Stimulated activated CD4-positive, alpha-beta T cell treated with anti-CD3 and anti-CD28 coated beads, Interleukin-12 subunit alpha, Interleukin-12 subunit beta, amount 100 ng/mL, for 24 hours (primary cell): ENCODE data around the gene GNRHR.

Experiments used
- DNase-seq, 2 experiments: peaks; one replicate each; pipeline ENCODE4 v3.0.0-alpha.2; 2020; ENCODE audit warnings: low read depth in 2 of 2

Gene GNRHR

DNA sequence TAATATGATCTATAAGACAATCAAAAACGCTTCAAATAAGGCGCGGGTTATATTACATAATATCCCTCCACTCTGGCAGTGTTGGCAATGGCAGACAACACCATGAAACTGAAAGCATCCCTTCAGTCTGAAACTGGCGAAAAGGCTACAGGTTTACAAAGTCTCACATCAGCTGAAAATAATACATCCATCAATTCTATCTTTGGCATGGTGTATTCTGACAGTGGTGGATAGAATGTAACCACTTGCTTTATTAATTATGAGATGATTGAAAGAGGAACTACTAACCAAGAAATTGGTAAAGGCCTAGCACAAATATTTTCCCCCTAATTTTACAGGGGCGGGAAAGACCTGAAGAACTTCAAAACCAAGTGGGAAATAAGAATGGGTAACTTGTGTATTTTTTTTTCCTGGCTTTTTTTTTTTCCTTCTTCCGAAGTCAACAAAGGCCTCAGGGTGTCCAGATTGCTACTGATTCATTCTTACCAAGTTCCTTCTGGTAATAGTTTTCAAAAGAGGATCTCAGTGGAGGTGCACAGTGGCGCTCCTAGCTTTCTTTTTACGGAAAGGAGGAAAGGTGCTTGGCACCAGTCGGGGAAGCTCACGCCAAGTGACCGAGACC is 54.0 kb downstream of the GNRHR start:
- no peak for DNase-seq

DNA sequence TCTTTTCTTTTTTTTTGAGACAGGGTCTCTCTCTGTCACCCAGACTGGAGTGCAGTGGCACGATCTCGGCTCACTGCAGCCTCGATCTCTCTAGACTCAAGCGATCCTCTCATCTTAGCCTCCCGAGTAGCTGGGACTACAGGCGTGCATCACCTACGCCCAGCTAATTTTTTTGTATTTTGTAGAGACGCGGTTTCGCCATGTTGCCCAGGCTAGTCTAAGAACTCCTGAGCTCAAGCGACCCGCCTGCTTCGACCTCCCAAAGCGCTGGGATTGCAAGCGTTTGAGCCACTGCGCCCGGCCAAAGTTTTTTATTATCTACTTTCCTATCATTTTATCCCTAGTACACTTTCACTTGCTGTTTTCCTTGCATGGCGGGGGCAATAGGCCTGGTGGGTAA is 54.6 kb downstream of the GNRHR start:
- no peak for DNase-seq

DNA sequence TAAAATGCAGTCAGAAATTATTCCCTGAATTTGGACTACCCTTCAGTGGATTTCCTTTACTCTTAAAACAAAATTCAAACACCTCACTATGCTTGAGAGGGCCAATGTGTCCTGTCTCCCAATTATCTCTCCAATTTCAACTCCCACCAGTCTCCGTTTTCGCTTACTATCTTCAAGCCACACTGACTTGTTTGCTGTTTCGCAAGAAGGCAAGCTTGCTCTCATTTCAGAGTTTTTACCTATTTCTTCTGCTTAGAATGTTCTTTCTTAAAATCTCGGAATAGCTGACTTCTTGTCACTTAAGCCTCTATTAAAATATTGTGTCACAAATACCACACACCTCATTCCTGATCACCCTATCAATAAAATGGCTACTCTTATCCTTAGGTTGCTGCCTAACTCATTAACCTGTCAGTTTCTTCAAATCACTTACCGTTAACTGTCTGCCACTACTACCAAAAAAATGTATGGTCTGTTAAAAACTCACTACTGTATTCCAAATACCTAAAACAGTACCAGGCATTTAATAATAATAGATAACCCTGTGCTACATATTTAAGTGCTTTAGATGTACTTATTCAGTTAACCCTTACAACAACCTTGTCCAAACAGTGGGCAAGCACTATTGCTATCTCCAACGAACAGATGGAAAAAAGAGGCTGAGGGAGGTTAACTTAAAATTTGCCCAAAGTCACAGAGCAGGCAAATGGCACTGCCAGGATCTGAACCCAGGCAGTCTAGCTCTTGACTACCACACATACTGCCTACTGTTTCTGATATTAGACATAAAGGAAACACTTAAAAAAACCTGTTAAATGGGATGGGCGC is 56.1 kb downstream of the GNRHR start:
- no peak for DNase-seq

DNA sequence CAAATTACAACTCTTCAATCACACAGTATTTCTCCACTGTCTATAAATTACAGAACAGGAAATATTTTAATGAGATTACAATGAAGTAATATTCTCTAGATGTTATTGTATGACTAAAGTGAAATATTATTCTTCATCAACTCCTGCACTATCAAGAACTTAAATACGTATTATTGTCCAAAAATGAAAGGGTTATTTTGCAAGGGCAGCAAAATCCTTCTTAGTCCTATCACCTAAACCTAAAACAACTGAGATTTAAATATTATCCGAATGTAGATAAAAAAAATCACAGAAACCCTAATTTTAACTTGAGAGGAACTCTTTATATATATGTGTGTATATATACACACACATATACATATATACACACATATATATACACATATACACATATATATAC is 58.1 kb downstream of the GNRHR start:
- no peak for DNase-seq

DNA sequence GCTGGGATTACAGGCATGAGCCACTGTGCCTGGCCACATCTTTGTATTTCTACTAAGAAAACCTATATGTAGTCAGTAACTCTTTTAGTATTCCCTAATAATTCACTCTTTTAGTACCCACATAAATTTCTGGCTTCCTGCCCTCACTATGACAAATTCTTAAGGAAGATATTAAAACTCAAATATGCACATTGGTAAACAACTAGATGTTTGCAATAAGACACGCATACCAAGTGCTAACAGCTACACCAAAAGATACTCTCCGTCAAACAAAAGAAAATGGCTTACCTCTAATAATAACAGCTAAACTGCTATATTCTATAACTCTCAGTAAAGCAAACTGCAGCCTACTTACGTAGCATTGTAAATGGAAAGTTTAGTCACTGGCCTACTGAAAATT is 59.5 kb downstream of the GNRHR start:
- no peak for DNase-seq

DNA sequence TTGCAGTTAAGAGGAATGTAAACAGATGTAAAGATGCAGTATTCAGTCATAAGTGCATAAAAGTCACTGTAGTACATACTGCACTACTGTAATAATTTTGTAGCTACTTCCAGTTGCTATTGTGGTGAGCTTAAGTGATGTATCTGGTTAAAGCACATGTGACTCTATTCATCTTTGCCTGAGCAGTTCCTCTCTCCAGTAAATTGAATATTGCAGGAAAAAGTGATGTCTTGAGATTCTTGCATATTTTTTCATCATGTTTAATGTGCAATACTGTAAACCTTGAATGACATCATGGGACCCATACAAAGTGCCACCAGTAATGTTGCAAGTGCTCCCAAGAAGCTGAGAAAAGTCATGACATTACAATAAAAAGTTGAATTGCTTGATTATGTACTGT is 62.9 kb downstream of the GNRHR start:
- DNase-seq, result no peak
